Activated CD8-positive, alpha-beta memory T cell treated with anti-CD3 and anti-CD28 coated beads, Interleukin-2, amount 50 U/mL, for 1 hour (primary cell): ENCODE data around the gene ZNF420.

Experiments
- DNase-seq: peaks from one replicate; pipeline ENCODE4 v3.0.0-alpha.2; 2020; ENCODE audit errors: extremely low read depth

Gene ZNF420

DNA sequence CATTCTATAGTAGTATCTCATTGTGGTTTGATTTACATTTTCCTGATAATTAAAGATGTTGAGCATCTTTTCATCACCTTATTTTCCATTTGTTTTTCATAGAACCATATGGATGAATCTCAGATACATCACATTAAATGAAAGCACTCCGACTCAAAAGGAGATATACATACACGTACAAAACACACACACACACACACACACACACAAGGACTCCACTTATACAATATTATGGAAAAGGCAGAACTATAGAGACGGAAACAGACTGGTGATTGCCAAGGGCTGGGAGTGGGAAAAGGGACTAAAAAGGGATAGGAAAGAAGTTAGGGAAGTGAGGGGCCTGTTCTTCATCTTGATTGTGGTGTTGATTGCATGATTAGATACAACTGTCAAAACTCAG, 70.0 kb downstream of the ZNF420 start:
- DNase-seq, result no peak

DNA sequence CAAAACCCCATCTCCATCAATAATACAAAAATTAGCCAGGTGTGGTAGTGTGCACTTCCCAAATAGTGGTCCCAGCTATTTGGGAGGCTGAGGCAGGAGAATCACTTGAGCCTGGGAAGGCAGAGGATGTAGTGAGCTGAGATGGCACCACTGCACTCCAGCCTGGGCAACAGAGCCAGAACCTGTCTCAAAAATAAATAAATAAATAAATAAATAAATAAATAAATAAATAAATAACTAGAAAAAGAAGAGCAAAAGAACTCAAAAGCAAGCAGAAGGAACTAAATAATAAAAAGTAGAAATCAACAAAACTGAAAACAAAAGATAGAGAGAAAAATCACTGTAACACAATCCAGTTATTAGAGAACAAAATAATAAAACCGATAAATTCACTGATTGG, 81.9 kb downstream of the ZNF420 start:
- no peak for DNase-seq

DNA sequence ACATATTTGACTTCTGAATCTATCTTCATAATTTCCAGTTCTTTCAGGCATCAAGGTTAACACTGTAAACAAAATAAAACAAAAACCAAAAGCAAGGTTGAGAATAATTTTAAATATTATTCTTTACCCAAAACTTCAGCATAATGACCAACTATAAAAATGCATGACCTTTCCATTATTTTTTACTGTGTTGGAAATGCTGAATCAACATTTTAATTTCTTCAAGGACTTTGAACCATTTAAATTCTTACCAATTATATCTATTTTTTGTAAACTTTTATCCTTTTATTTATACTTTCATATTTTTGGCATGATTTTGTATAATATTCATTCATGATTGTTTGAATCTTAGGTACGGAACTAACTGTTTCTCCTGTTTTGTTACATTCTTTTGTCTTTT, 87.4 kb downstream of the ZNF420 start:
- no peak for DNase-seq

DNA sequence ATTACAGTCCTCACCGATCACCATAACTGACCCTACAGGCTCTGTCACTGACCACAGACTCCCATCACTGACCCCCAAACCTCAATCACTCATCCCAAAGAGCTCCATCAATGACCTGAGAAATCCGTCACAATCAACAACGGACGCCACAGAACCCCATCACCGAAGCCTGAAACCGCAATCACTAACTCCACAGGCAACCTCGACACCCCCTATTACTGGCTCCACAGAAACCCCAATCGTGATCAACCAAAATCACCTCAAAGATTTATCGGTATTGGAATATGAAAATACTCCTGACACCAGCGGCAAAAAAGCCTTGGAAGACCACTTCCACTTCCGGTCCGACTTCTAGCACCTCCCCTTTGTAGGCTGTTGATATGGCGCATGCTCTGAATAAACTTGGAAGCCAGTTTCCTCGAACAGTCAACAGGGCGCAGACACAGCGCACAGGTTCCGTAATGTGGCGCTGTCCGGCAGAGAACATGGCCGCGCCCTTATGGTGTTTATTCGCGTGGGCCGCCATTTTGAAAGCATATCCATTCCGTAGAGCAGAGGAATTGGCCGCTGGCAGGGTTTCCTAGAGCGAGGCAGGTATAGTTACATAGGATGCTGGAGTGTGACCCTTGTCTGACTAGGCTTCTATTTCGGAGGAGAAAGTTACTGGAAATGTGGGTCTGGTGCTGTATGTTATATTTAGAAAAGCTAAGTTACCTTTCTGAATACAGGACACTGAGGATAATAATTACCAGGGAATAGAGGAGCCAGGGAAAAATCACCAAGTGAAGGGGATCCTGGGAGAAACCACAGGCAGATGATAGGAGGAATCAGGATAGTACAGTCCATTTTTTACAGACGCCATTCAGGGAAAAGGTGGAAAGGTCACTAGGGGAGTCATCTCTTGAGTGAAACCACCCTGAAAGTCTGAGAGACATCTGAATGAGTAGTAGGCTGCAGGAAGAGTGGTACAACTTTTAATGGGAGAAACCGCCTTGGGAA, 94.4 kb downstream of the ZNF420 start, which contains the start of gene ZNF585A:
Gene ZNF585A, minus strand, starts transcription at position 328 of the 999 bp plus-strand sequence. CDS start 2,785 bp downstream, outside the sequence.
- DNase-seq, result peak; percentile 81
